Skeletal muscle tissue (tissue), 4 donors: Measurements from ENCODE around the gene C17orf107. TPM values are rescaled to one million over a fixed set of nuclear protein-coding genes. Genes with fewer than 3 reads are reported as not detected.

ENCODE experiments used
- H3K27ac ChIP-seq: one replicate; pipeline ENCODE4 v1.7.0; 2013; ENCODE audit warnings: mild to moderate bottlenecking, low read depth, low read length, inconsistent platforms
- H3K27me3 ChIP-seq, 3 donors: one replicate each; pipeline ENCODE4 v1.7.0; 2013; ENCODE audit warnings: low read length in 3 of 3; ENCODE audit not compliant: control insufficient read depth in 3 of 3, insufficient read depth in 3 of 3
- H3K36me3 ChIP-seq, 3 donors: one replicate each; pipeline ENCODE4 v1.7.0; 2013; ENCODE audit warnings: low read length in 3 of 3; ENCODE audit not compliant: control insufficient read depth in 3 of 3, insufficient read depth in 3 of 3
- H3K4me1 ChIP-seq, 3 donors: one replicate each; pipeline ENCODE4 v1.7.0; 2013; ENCODE audit warnings: low read length in 3 of 3, mild to moderate bottlenecking in 3 of 3; ENCODE audit not compliant: control insufficient read depth in 3 of 3, insufficient read depth in 3 of 3
- H3K4me3 ChIP-seq, 3 donors: one replicate each; pipeline ENCODE4 v1.7.0; 2013; ENCODE audit warnings: low read length in 3 of 3
- H3K9ac ChIP-seq, 3 donors: one replicate each; pipeline ENCODE4 v1.7.0; 2013; ENCODE audit warnings: low read length in 3 of 3, mild to moderate bottlenecking in 3 of 3, moderate library complexity in 2 of 3, low read depth in 1 of 3
- H3K9me3 ChIP-seq, 3 donors: one replicate each; pipeline ENCODE4 v1.7.0; 2013; ENCODE audit warnings: low read length in 3 of 3; ENCODE audit not compliant: control insufficient read depth in 3 of 3
- total RNA-seq: library from RNA; depleted of rRNA; stranded (reverse); fragments of >200 nt; gene quantifications from one replicate; pipeline ENCODE4 v1.2.3, GENCODE V29; 2014
- donor health status: Osteomylitis.

Gene C17orf107
- total RNA-seq, 1 donor from 2014 or later = 2.6 TPM

- no peaks in the 10 kb centered on the region for H3K27me3 ChIP-seq
- H3K36me3 ChIP-seq = peaks cover 73 to 77% (median 73%) of the 10 kb centered on the region in 3 donors
- no peak overlapping the region for H3K9ac ChIP-seq
- H3K9me3 ChIP-seq = no peaks in the 10 kb centered on the region
- H3K4me1 ChIP-seq = no peaks in the 10 kb centered on the region
- no peak overlapping the region for H3K4me3 ChIP-seq
- H3K27ac ChIP-seq = no peak overlapping the region
Measured at GRCh38 chr17:4891411-4892410, 7.6 kb upstream of the C17orf107 start.

- Histone ChIP-seq H3K27me3 (no peaks in the 10 kb centered on the region), H3K27ac (no peak overlapping the region), H3K4me1 (no peaks in the 10 kb centered on the region), H3K9me3 (no peaks in the 10 kb centered on the region), H3K9ac (no peak overlapping the region), H3K4me3 (no peak overlapping the region), H3K36me3 (peaks cover 65 to 75% (median 68%) of the 10 kb centered on the region in 3 donors)
Measured at GRCh38 chr17:4892499-4893221, 6.7 kb upstream of the C17orf107 start.

GRCh38 chr17:4893272-4893671 is 6.1 kb upstream of the C17orf107 start:
- Histone ChIP-seq H3K9me3 (no peaks in the 10 kb centered on the region), H3K4me3 (no peak overlapping the region), H3K4me1 (no peaks in the 10 kb centered on the region), H3K27ac (no peak overlapping the region), H3K9ac (no peak overlapping the region), H3K27me3 (no peaks in the 10 kb centered on the region), H3K36me3 (peaks cover 64 to 71% (median 68%) of the 10 kb centered on the region in 3 donors)

DNA sequence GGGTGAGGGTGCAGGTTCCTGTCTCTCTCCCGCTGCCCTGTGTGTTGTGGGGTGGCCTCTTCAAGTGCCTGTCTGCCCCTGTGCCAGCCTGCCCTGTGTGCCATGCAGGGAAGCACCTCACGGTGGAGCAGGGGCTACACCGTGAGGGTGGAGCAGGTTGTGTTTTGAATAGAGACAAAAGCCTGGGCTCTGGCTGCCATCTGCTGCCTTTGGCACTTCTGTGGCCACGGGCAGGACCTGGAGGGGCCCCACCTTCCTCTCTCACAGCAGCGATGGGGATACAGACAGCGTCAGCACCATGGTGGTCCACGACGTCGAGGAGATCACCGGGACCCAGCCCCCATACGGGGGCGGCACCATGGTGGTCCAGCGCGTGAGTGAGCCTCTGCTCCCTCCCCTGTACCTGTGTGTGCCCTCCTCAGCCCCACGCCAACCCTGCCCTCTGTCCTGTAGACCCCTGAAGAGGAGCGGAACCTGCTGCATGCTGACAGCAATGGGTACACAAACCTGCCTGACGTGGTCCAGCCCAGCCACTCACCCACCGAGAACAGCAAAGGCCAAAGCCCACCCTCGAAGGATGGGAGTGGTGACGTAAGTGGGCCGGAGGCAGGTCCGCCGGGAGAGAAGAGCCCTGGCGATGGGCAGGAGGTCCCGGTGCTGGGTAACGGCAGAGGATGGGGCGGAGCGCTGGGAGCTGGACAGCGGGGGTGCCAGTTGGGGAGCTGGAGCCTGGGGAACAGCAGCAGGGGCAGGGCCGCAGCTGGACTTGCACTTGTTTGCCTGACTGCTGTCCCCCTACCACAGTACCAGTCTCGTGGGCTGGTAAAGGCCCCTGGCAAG is 5.4 kb upstream of the C17orf107 start:
- Histone ChIP-seq H3K9me3 (no peaks in the 10 kb centered on the region), H3K4me1 (peaks cover 0 to 5% (median 3%) of the 10 kb centered on the region in 3 donors), H3K36me3 (peaks cover 64 to 71% (median 68%) of the 10 kb centered on the region in 3 donors), H3K9ac (no peak overlapping the region), H3K4me3 (no peak overlapping the region), H3K27ac (no peak overlapping the region), H3K27me3 (peaks cover 0 to 6% (median 6%) of the 10 kb centered on the region in 3 donors)

DNA sequence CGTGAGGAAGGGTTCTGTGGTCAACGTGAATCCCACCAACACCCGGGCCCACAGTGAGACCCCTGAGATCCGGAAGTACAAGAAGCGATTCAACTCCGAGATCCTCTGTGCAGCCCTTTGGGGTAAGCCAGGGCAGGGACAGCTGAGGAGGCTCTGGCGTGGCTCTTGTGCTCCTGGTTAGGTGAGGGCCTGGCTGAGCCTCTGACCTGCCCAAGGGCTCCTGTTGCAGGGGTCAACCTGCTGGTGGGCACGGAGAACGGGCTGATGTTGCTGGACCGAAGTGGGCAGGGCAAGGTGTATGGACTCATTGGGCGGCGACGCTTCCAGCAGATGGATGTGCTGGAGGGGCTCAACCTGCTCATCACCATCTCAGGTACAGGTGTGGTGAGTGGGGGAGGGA is 4.2 kb upstream of the C17orf107 start:
- Histone ChIP-seq H3K4me3 (no peak overlapping the region), H3K36me3 (peaks cover 63 to 67% (median 64%) of the 10 kb centered on the region in 3 donors), H3K27ac (no peak overlapping the region)

GRCh38 chr17:4895657-4896331 is 3.5 kb upstream of the C17orf107 start:
- Histone ChIP-seq H3K36me3 (peaks cover 57 to 61% (median 57%) of the 10 kb centered on the region in 3 donors), H3K4me1 (peaks cover 6 to 12% (median 10%) of the 10 kb centered on the region in 3 donors), H3K9me3 (no peaks in the 10 kb centered on the region), H3K4me3 (no peak overlapping the region), H3K27me3 (peaks cover 0 to 21% (median 12%) of the 10 kb centered on the region in 3 donors), H3K9ac (no peak overlapping the region), H3K27ac (no peak overlapping the region)

More for the DNA sequence above, 4.2 kb upstream of the C17orf107 start:
- peaks cover 6 to 12% (median 10%) of the 10 kb centered on the region in 3 donors for H3K4me1 ChIP-seq
- H3K9ac ChIP-seq = no peak overlapping the region
- H3K9me3 ChIP-seq = no peaks in the 10 kb centered on the region
- H3K27me3 ChIP-seq = peaks cover 0 to 18% (median 12%) of the 10 kb centered on the region in 3 donors

DNA sequence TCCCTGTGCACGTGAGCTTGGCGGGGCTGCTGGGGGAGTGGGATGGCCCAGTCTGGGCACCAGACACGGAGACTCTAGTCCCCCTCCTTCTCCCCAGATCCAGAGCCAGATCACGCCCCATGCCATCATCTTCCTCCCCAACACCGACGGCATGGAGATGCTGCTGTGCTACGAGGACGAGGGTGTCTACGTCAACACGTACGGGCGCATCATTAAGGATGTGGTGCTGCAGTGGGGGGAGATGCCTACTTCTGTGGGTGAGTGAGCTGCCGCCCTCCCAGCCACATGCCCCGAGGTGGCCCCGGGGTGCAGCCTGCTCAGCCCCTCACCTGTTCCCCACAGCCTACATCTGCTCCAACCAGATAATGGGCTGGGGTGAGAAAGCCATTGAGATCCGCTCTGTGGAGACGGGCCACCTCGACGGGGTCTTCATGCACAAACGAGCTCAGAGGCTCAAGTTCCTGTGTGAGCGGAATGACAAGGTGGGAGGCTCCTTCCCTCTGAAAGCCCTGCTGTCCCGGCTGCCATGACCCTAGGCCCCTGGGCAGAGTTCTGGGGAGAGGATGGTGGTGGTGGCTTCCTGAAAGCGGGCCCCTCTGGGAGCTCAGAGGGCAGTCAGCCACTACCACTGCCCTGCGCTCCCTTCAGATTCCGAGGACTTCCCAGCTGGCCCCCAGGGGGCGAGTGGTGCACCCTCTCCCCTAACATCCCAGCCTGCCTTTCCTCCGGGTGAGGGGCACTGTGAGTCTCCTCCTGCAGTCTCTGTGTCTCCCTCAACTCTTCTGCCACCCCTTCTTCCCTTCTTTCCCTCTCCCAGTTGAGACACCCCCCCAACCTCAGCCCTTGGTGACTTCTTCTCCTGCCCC is 2.8 kb upstream of the C17orf107 start:
- Histone ChIP-seq H3K36me3 (peaks cover 49 to 53% (median 50%) of the 10 kb centered on the region in 3 donors), H3K27me3 (peaks cover 0 to 21% (median 12%) of the 10 kb centered on the region in 3 donors), H3K4me1 (peaks cover 6 to 12% (median 10%) of the 10 kb centered on the region in 3 donors), H3K4me3 (no peak overlapping the region), H3K9me3 (no peaks in the 10 kb centered on the region), H3K9ac (no peak overlapping the region), H3K27ac (no peak overlapping the region)

- Histone ChIP-seq H3K27ac (no peak overlapping the region), H3K9me3 (no peaks in the 10 kb centered on the region), H3K27me3 (peaks cover 0 to 21% (median 12%) of the 10 kb centered on the region in 3 donors), H3K4me3 (no peak overlapping the region), H3K4me1 (peaks cover 8 to 15% (median 12%) of the 10 kb centered on the region in 3 donors), H3K36me3 (peaks cover 44 to 48% (median 45%) of the 10 kb centered on the region in 3 donors), H3K9ac (no peak overlapping the region)
Measured at GRCh38 chr17:4897198-4897687, 2.1 kb upstream of the C17orf107 start.
